NT2/D1 (cell line): Measurements from ENCODE around the gene KCNG2.

Experiments used
- SUZ12 ChIP-seq: IDR thresholded peaks from 2 replicates; pipeline ENCODE4 v1.6.1; 2011; ENCODE audit not compliant: insufficient read length, insufficient read depth; ENCODE audit errors: extremely low read depth
- ZNF274 ChIP-seq: IDR thresholded peaks from 2 replicates; pipeline ENCODE4 v1.6.1; 2011; ENCODE audit warnings: mild to moderate bottlenecking, low read depth, low read length

DNA sequence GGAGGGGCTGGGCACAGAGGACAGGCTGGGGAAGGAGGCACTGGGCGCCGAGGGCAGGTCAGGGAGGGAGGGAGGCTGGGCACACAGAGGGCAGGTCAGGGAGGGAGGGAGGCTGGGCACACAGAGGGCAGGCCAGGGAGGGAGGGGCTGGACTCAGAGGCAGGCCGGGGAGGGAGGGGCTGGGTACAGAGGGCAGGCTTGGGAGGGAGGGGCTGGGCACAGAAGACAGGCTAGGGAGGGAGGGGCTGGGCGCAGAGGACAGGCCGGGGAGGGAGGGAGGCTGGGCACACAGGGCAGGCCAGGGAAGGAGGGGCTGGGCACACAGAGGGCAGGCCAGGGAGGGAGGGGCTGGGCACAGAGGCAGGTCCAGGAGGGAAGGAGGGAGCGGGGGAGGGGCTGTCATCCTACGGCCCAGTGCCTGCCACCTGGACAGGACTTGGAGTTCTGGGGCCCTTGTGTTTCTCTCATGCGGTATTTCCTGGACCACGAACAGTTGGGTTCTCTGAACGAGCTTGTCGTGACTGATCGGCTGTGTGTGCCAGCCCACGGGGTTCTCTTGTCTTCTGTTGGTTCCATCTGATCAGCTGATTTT, 46.7 kb upstream of the KCNG2 start:
- TF ChIP-seq ZNF274 (no peak), SUZ12 (no peak)
